Measurements from ENCODE around the gene TFG.
A peak's percentile ranks its signal among the peaks of the same experiment; 100 is the strongest.
"Not testable (repeated sequence)": the region's sequence is repeated elsewhere in the genome, so short reads cannot be mapped to it uniquely, and the experiment has no call there.

TFG gene

GRCh38 chr3:100708989-100709841, at the start of gene TFG:
TFG (plus strand) TSS chr3:100709494; CDS start chr3:100713686, 4,192 bp downstream.
- FAIRE-seq = peak; percentile 95

- FAIRE-seq = not testable (repeated sequence)
Measured at GRCh38 chr3:100661294-100661693, 48.0 kb upstream of the TFG start.

GRCh38 chr3:100662113-100662823, 47.0 kb upstream of the TFG start:
- FAIRE-seq = no peak

- FAIRE-seq = no peak
Measured at GRCh38 chr3:100665230-100665629, 44.1 kb upstream of the TFG start.

GRCh38 chr3:100666699-100667098, 42.6 kb upstream of the TFG start:
- FAIRE-seq = not testable (repeated sequence)

GRCh38 chr3:100667316-100667715, 42.0 kb upstream of the TFG start:
- not testable (repeated sequence) for FAIRE-seq

GRCh38 chr3:100670995-100671394, 38.3 kb upstream of the TFG start:
- FAIRE-seq = not testable (repeated sequence)

GRCh38 chr3:100681496-100681895, 27.8 kb upstream of the TFG start:
- no peak for FAIRE-seq

- FAIRE-seq = no peak
Measured at GRCh38 chr3:100682056-100682853, 27.0 kb upstream of the TFG start.

- no peak for FAIRE-seq
Measured at GRCh38 chr3:100682854-100683760, 26.2 kb upstream of the TFG start.

GRCh38 chr3:100693225-100693624, 16.1 kb upstream of the TFG start:
- FAIRE-seq = no peak

- no peak for FAIRE-seq
Measured at GRCh38 chr3:100695696-100696095, 13.6 kb upstream of the TFG start.

GRCh38 chr3:100696161-100696560, 13.1 kb upstream of the TFG start:
- FAIRE-seq = no peak

GRCh38 chr3:100697172-100697571, 12.1 kb upstream of the TFG start:
- no peak for FAIRE-seq

- no peak for FAIRE-seq
Measured at GRCh38 chr3:100697723-100698285, 11.5 kb upstream of the TFG start.

- no peak for FAIRE-seq
Measured at GRCh38 chr3:100698736-100699135, 10.6 kb upstream of the TFG start.

GRCh38 chr3:100700708-100701107, 8.6 kb upstream of the TFG start:
- FAIRE-seq = no peak

- no peak for FAIRE-seq
Measured at GRCh38 chr3:100702082-100702979, 7.0 kb upstream of the TFG start.

- no peak for FAIRE-seq
Measured at GRCh38 chr3:100702980-100703345, 6.3 kb upstream of the TFG start.

GRCh38 chr3:100703865-100704264, 5.4 kb upstream of the TFG start:
- no peak for FAIRE-seq

- no peak for FAIRE-seq
Measured at GRCh38 chr3:100706365-100706764, 2.9 kb upstream of the TFG start.
